Upper lobe of left lung (tissue), 4 donors: ENCODE results near the gene KIRREL3.

ENCODE experiments used
- CTCF ChIP-seq, 6 experiments: fragments of 450-650 bp in 4 of 6; fragments of 200-600 bp in 2 of 6; sonication (generic) in 2 of 6; IDR thresholded peaks; one replicate each; pipeline ENCODE4 v1.5.1; 2016 to 2019; ENCODE audit warnings: antibody characterized with exemption in 6 of 6
- EP300 ChIP-seq, 4 donors: sonication (generic); formaldehyde crosslinking; IDR thresholded peaks; one replicate each; pipeline ENCODE4 v1.5.1; 2017; ENCODE audit warnings: antibody characterized with exemption in 4 of 4, control low read depth in 2 of 4
- POLR2A ChIP-seq, 4 donors: fragments of 450-650 bp; IDR thresholded peaks; one replicate each; pipeline ENCODE4 v1.5.1; 2016 to 2017; ENCODE audit warnings: antibody characterized with exemption in 4 of 4, mild to moderate bottlenecking in 2 of 4
- POLR2AphosphoS5 ChIP-seq, 2 donors: sonication (generic); formaldehyde crosslinking; IDR thresholded peaks; one replicate each; pipeline ENCODE4 v1.5.1; 2017; ENCODE audit warnings: antibody characterized with exemption in 2 of 2

DNA sequence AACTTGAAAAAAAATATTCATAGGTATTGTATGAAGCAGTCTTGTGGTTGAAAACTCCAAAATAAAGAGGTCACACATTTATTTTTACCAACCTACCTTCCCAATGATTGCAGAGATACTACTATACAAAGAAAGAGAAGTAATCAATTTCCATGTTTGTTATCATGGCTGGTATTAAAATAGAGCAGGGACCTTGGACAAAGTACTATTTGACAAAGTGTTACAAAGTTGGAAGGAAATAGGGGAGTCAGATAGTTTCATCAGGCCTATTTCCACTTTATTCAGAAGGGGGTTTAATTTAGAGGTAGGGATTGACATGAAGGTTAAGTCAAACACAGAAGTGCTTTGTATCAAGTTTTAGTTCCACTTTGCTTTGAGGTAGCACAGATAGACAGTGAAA, 34.4 kb upstream of the KIRREL3 start:
- TF ChIP-seq CTCF (IDR thresholded peaks at IDR 0.05) (no peak), POLR2AphosphoS5 (IDR thresholded peaks at IDR 0.05) (no peak), POLR2A (IDR thresholded peaks at IDR 0.05) (no peak), EP300 (IDR thresholded peaks at IDR 0.05) (no peak)
